ENCODE measurements around the gene CYP26B1.

Gene CYP26B1

GRCh38 chr2:72182547-72182946, 34.9 kb upstream of the CYP26B1 start:
- no peak for TF ChIP-seq CTCF (IDR thresholded peaks at IDR 0.05; ENCODE audit: low read depth, low read length)
- DNase-seq (ENCODE audit: extremely low read depth, low read depth): no peak

GRCh38 chr2:72181616-72182015, 34.0 kb upstream of the CYP26B1 start:
- no peak for DNase-seq (ENCODE audit: extremely low read depth, low read depth)

GRCh38 chr2:72180351-72180750, 32.7 kb upstream of the CYP26B1 start:
- DNase-seq (ENCODE audit: extremely low read depth, low read depth): no peak
- no peak for TF ChIP-seq CTCF (IDR thresholded peaks at IDR 0.05; ENCODE audit: low read depth, low read length)

More at GRCh38 chr2:72181616-72182015, 34.0 kb upstream of the CYP26B1 start:
- TF ChIP-seq CTCF (IDR thresholded peaks at IDR 0.05; ENCODE audit: low read depth, low read length): no peak

DNA sequence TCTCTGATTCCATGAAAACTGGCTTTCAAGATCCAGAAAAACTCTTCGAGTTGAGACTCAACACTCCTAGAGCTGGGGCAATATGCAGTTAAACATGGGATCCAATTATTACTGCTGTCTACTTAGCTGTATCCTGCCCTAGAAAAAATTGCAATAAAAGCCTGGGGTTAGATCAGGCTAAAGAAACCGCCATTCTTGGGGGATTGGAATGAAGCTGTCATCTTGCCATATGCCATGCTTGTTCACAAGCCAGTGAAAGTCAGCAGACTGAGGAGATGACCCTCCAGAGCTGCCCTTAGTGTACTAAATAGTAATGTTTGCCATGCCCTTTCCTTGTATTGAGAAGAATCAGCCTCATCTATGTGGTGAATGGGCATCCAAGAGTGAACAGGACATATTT, 30.9 kb upstream of the CYP26B1 start:
- no peak for TF ChIP-seq CTCF (IDR thresholded peaks at IDR 0.05; ENCODE audit: low read depth, low read length)
- DNase-seq (ENCODE audit: extremely low read depth, low read depth): no peak

DNA sequence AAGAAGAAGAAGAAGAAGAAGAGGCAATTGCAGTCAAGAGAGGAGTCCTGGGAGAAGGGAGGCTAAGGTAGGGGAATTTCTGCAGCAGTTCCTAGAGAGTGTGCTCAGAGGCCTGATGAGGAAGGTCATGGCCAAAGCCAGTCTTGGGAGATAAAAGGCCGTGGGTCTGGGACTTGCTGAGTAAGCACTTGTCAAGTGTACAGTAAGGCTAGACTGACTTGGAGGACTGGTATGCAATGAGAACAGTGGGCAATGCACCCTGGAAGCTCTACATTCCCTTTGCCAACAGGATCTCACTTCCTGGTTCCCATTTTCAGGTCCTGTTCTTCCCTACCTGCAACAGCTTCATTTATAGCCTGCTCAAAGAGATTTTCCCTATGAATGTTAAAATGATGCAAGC, 28.6 kb upstream of the CYP26B1 start:
- TF ChIP-seq CTCF (IDR thresholded peaks at IDR 0.05; ENCODE audit: low read depth, low read length): no peak
- no peak for DNase-seq (ENCODE audit: extremely low read depth, low read depth)

- no peak for DNase-seq (ENCODE audit: extremely low read depth, low read depth)
- no peak for TF ChIP-seq CTCF (IDR thresholded peaks at IDR 0.05; ENCODE audit: low read depth, low read length)
These were observed 28.0 kb upstream of the CYP26B1 start for GRCh38 chr2:72175636-72176035.

- no peak for TF ChIP-seq CTCF (IDR thresholded peaks at IDR 0.05; ENCODE audit: low read depth, low read length)
- DNase-seq (ENCODE audit: extremely low read depth, low read depth): no peak
These were observed 26.1 kb upstream of the CYP26B1 start for GRCh38 chr2:72173640-72174321.
